Measurements from ENCODE around the gene RPL28. TPM values are rescaled to one million over a fixed set of nuclear protein-coding genes. Genes with fewer than 3 reads are reported as not detected.

Gene RPL28
- total and polyA plus RNA-seq, 2 of the 13 experiments (the other 11 are each of a cell fraction or from before 2014, with no cell fraction given) = 105 to 420 TPM

GRCh38 chr19:55407800-55408532, 22.2 kb downstream of the RPL28 start (continued):
- TF ChIP-seq ZBTB40 (IDR thresholded peaks at IDR 0.05) = no peak
- TF ChIP-seq ZBTB40 (CRISPR knock-in tag; IDR thresholded peaks at IDR 0.05) = peak; percentile 18; the same call in 1 of the 2 replicates
- no peak; the same call in 1 of the 2 replicates for TF ChIP-seq ZNF788 (CRISPR knock-in tag; IDR thresholded peaks at IDR 0.05; ENCODE audit: borderline replicate concordance)
- no peak for TF ChIP-seq MAFK (conservative IDR thresholded peaks at IDR 0.05 in 1 of 2, IDR thresholded peaks at IDR 0.05 in 1 of 2; ENCODE audit: low read length in 2 of 2)
- TF ChIP-seq ELF1 (CRISPR knock-in tag; IDR thresholded peaks at IDR 0.05) = no peak; the same call in 1 of the 2 replicates
- 0 out of 2 replicates have a peak, but pooled peaks have one; percentile 63 for TF ChIP-seq ZNF318 (CRISPR knock-in tag; IDR thresholded peaks at IDR 0.05)
- no peak for TF ChIP-seq LCORL (IDR thresholded peaks at IDR 0.05)
- no peak for TF ChIP-seq LCORL (CRISPR knock-in tag; IDR thresholded peaks at IDR 0.05)
- no peak for TF ChIP-seq ZNF496 (CRISPR knock-in tag; IDR thresholded peaks at IDR 0.05; ENCODE audit: insufficient replicate concordance)
- TF ChIP-seq SIN3A (IDR thresholded peaks at IDR 0.05; ENCODE audit: borderline replicate concordance, low read depth, low read length) = no peak
- TF ChIP-seq DMAP1 (CRISPR knock-in tag; IDR thresholded peaks at IDR 0.05) = 0 out of 2 replicates have a peak, but pooled peaks have one; percentile 69
- no peak for TF ChIP-seq ZNF431 (CRISPR knock-in tag; IDR thresholded peaks at IDR 0.05; ENCODE audit: borderline replicate concordance, low read depth)

Measured in HepG2 (cell line).